Endothelial cell (in vitro differentiated cells): ENCODE data around the gene LRRC30. TPM values are rescaled to one million over a fixed set of nuclear protein-coding genes. Genes with fewer than 3 reads are reported as not detected.
A peak's percentile ranks its signal among the peaks of the same experiment; 100 is the strongest.

Source experiments
- DNase-seq: peaks from one replicate; pipeline ENCODE4 v3.0.0; 2021; ENCODE audit warnings: low spot score
- H3K27ac Mint-ChIP-seq: one replicate; pipeline ENCODE4 v1.8.0; 2021; ENCODE audit warnings: mixed read lengths, inconsistent platforms; ENCODE audit not compliant: unreplicated experiment
- H3K27me3 Mint-ChIP-seq: one replicate; pipeline ENCODE4 v1.8.0; 2021; ENCODE audit warnings: mild to moderate bottlenecking, moderate library complexity, mixed read lengths, inconsistent platforms; ENCODE audit not compliant: unreplicated experiment
- H3K36me3 Mint-ChIP-seq: one replicate; pipeline ENCODE4 v1.8.0; 2021; ENCODE audit warnings: mild to moderate bottlenecking, low read depth, mixed read lengths, inconsistent platforms; ENCODE audit not compliant: unreplicated experiment
- H3K4me1 Mint-ChIP-seq: one replicate; pipeline ENCODE4 v1.8.0; 2021; ENCODE audit warnings: mild to moderate bottlenecking, mixed read lengths, inconsistent platforms; ENCODE audit not compliant: unreplicated experiment
- H3K4me3 Mint-ChIP-seq: one replicate; pipeline ENCODE4 v1.8.0; 2021; ENCODE audit warnings: mild to moderate bottlenecking, mixed read lengths, inconsistent platforms; ENCODE audit not compliant: unreplicated experiment
- H3K9me3 Mint-ChIP-seq: one replicate; pipeline ENCODE4 v1.8.0; 2021; ENCODE audit warnings: mixed read lengths, inconsistent platforms; ENCODE audit not compliant: unreplicated experiment
- CTCF ChIP-seq: fragments of 200-600 bp; sonication (generic); IDR thresholded peaks from one replicate; pipeline ENCODE4 v1.5.0; 2021; ENCODE audit warnings: antibody characterized with exemption; ENCODE audit not compliant: unreplicated experiment
- total RNA-seq: library from RNA; stranded (reverse); fragmentation: NEBNext Ultra II Directional; extraction: Animal tissue kit (Norgen Biotek cat#: 25700); gene quantifications from one replicate; pipeline ENCODE4 v1.2.1, GENCODE V29; 2021; ENCODE audit not compliant: unreplicated experiment

The LRRC30 gene
- total RNA-seq, 1 donor from 2014 or later = not detected

- peaks cover 22% of the 10 kb centered on the region for H3K4me1 Mint-ChIP-seq
- H3K9me3 Mint-ChIP-seq = no peaks in the 10 kb centered on the region
- H3K36me3 Mint-ChIP-seq = no peaks in the 10 kb centered on the region
- peaks cover 2% of the 10 kb centered on the region for H3K27me3 Mint-ChIP-seq
- TF ChIP-seq CTCF = no peak
- no peak for DNase-seq
- H3K4me3 Mint-ChIP-seq = no peak overlapping the region
- H3K27ac Mint-ChIP-seq = no peak overlapping the region
Measured at GRCh38 chr18:7261199-7261598, 30.3 kb downstream of the LRRC30 start.

- no peak for TF ChIP-seq CTCF
- Mint-ChIP-seq H3K4me3 (no peak overlapping the region), H3K36me3 (no peaks in the 10 kb centered on the region), H3K9me3 (no peaks in the 10 kb centered on the region), H3K27ac (no peak overlapping the region), H3K4me1 (peaks cover 21% of the 10 kb centered on the region), H3K27me3 (peaks cover 2% of the 10 kb centered on the region)
- DNase-seq = no peak
Measured at GRCh38 chr18:7267973-7268372, 37.1 kb downstream of the LRRC30 start.

- no peak for DNase-seq
- TF ChIP-seq CTCF = no peak
- Mint-ChIP-seq H3K36me3 (no peaks in the 10 kb centered on the region), H3K9me3 (no peaks in the 10 kb centered on the region), H3K27ac (no peak overlapping the region), H3K4me3 (no peak overlapping the region), H3K27me3 (no peaks in the 10 kb centered on the region), H3K4me1 (peaks cover 21% of the 10 kb centered on the region)
Measured at GRCh38 chr18:7269942-7270341, 39.1 kb downstream of the LRRC30 start.

GRCh38 chr18:7272311-7273049 lies 41.6 kb downstream of the LRRC30 start:
- DNase-seq = peak; percentile 68
- no peaks in the 10 kb centered on the region for H3K27me3 Mint-ChIP-seq
- H3K27ac Mint-ChIP-seq = peak overlapping the region; percentile 89
- no peaks in the 10 kb centered on the region for H3K36me3 Mint-ChIP-seq
- peaks cover 28% of the 10 kb centered on the region for H3K4me1 Mint-ChIP-seq
- H3K4me3 Mint-ChIP-seq = no peak overlapping the region
- TF ChIP-seq CTCF = peak; percentile 29
- no peaks in the 10 kb centered on the region for H3K9me3 Mint-ChIP-seq

GRCh38 chr18:7273301-7273921 lies 42.5 kb downstream of the LRRC30 start:
- Mint-ChIP-seq H3K27me3 (no peaks in the 10 kb centered on the region), H3K4me1 (peaks cover 28% of the 10 kb centered on the region), H3K27ac (peak overlapping the region; percentile 89), H3K9me3 (no peaks in the 10 kb centered on the region), H3K36me3 (no peaks in the 10 kb centered on the region), H3K4me3 (no peak overlapping the region)
- peak; percentile 26 for DNase-seq
- no peak for TF ChIP-seq CTCF
